ENCODE data around the gene SACS.
"Not testable (repeated sequence)": the region's sequence is repeated elsewhere in the genome, so short reads cannot be mapped to it uniquely, and the experiment has no call there.

The SACS gene

GRCh38 chr13:23339225-23339624 is 94.3 kb downstream of the SACS start:
- no peak overlapping the region for H3K27ac ChIP-seq (ENCODE audit: low read length)
- no peaks in the 10 kb centered on the region for H3K27me3 ChIP-seq (ENCODE audit: control insufficient read depth, insufficient read depth, low read length)
- no peak overlapping the region for H3K4me3 ChIP-seq (ENCODE audit: low read length)
- no CpG with 5 or more reads among the region's 1 CpG for WGBS (ENCODE audit: insufficient coverage, insufficient read length)
- peaks cover 3% of the 10 kb centered on the region; the same call in 1 of the 2 replicates for H3K36me3 ChIP-seq (ENCODE audit: control insufficient read depth, insufficient read depth, low read length)
- H3K9me3 ChIP-seq (ENCODE audit: control insufficient read depth, insufficient read depth, low read length), result no peaks in the 10 kb centered on the region; the same call in 1 of the 2 replicates
- no peaks in the 10 kb centered on the region for H3K4me1 ChIP-seq (ENCODE audit: control insufficient read depth, insufficient read depth, low read length)
- DNase-seq (ENCODE audit: low read depth, low spot score), result no peak

- no peak for DNase-seq (ENCODE audit: low read depth, low spot score)
- no peak overlapping the region for H3K4me3 ChIP-seq (ENCODE audit: low read length)
- H3K9me3 ChIP-seq (ENCODE audit: control insufficient read depth, insufficient read depth, low read length), result no peaks in the 10 kb centered on the region
- no peaks in the 10 kb centered on the region for H3K36me3 ChIP-seq (ENCODE audit: control insufficient read depth, insufficient read depth, low read length)
- no peaks in the 10 kb centered on the region for H3K4me1 ChIP-seq (ENCODE audit: control insufficient read depth, insufficient read depth, low read length)
- no peak overlapping the region for H3K27ac ChIP-seq (ENCODE audit: low read length)
- H3K27me3 ChIP-seq (ENCODE audit: control insufficient read depth, insufficient read depth, low read length), result no peaks in the 10 kb centered on the region
- no CpG with 5 or more reads among the region's 6 CpGs for WGBS (ENCODE audit: insufficient coverage, insufficient read length)
Measured at GRCh38 chr13:23330356-23330755, 103.1 kb downstream of the SACS start.

- no peak for DNase-seq (ENCODE audit: low read depth, low spot score)
- no peak overlapping the region for H3K27ac ChIP-seq (ENCODE audit: low read length)
- H3K4me1 ChIP-seq (ENCODE audit: control insufficient read depth, insufficient read depth, low read length), result peaks cover 1% of the 10 kb centered on the region; the same call in 1 of the 2 replicates
- no peak overlapping the region for H3K4me3 ChIP-seq (ENCODE audit: low read length)
- no CpG with 5 or more reads among the region's 2 CpGs for WGBS (ENCODE audit: insufficient coverage, insufficient read length)
- no peaks in the 10 kb centered on the region for H3K36me3 ChIP-seq (ENCODE audit: control insufficient read depth, insufficient read depth, low read length)
- no peaks in the 10 kb centered on the region for H3K9me3 ChIP-seq (ENCODE audit: control insufficient read depth, insufficient read depth, low read length)
- H3K27me3 ChIP-seq (ENCODE audit: control insufficient read depth, insufficient read depth, low read length), result no peaks in the 10 kb centered on the region
Measured at GRCh38 chr13:23325191-23325590, 108.3 kb downstream of the SACS start.

GRCh38 chr13:23323946-23324709 is 109.4 kb downstream of the SACS start:
- Histone ChIP-seq H3K27me3 (ENCODE audit: control insufficient read depth, insufficient read depth, low read length) (no peaks in the 10 kb centered on the region), H3K4me3 (ENCODE audit: low read length) (no peak overlapping the region), H3K27ac (ENCODE audit: low read length) (no peak overlapping the region), H3K9me3 (ENCODE audit: control insufficient read depth, insufficient read depth, low read length) (no peaks in the 10 kb centered on the region), H3K36me3 (ENCODE audit: control insufficient read depth, insufficient read depth, low read length) (no peaks in the 10 kb centered on the region), H3K4me1 (ENCODE audit: control insufficient read depth, insufficient read depth, low read length) (peaks cover 1% of the 10 kb centered on the region; the same call in 1 of the 2 replicates)
- no peak for DNase-seq (ENCODE audit: low read depth, low spot score)
- WGBS (ENCODE audit: insufficient coverage, insufficient read length), result no CpG with 5 or more reads among the region's 17 CpGs

GRCh38 chr13:23322353-23323336 is 110.9 kb downstream of the SACS start:
- Histone ChIP-seq H3K36me3 (ENCODE audit: control insufficient read depth, insufficient read depth, low read length) (no peaks in the 10 kb centered on the region), H3K4me3 (ENCODE audit: low read length) (no peak overlapping the region), H3K4me1 (ENCODE audit: control insufficient read depth, insufficient read depth, low read length) (peaks cover 1% of the 10 kb centered on the region; the same call in 1 of the 2 replicates), H3K9me3 (ENCODE audit: control insufficient read depth, insufficient read depth, low read length) (no peaks in the 10 kb centered on the region), H3K27ac (ENCODE audit: low read length) (no peak overlapping the region), H3K27me3 (ENCODE audit: control insufficient read depth, insufficient read depth, low read length) (no peaks in the 10 kb centered on the region)
- no peak for DNase-seq (ENCODE audit: low read depth, low spot score)
- no CpG with 5 or more reads among the region's 19 CpGs for WGBS (ENCODE audit: insufficient coverage, insufficient read length)

GRCh38 chr13:23321535-23322241 is 111.8 kb downstream of the SACS start:
- H3K36me3 ChIP-seq (ENCODE audit: control insufficient read depth, insufficient read depth, low read length), result no peaks in the 10 kb centered on the region
- H3K4me1 ChIP-seq (ENCODE audit: control insufficient read depth, insufficient read depth, low read length), result peaks cover 1% of the 10 kb centered on the region; the same call in 1 of the 2 replicates
- no peak overlapping the region for H3K4me3 ChIP-seq (ENCODE audit: low read length)
- no peaks in the 10 kb centered on the region for H3K9me3 ChIP-seq (ENCODE audit: control insufficient read depth, insufficient read depth, low read length)
- no peaks in the 10 kb centered on the region for H3K27me3 ChIP-seq (ENCODE audit: control insufficient read depth, insufficient read depth, low read length)
- H3K27ac ChIP-seq (ENCODE audit: low read length), result no peak overlapping the region
- DNase-seq (ENCODE audit: low read depth, low spot score), result no peak
- WGBS (ENCODE audit: insufficient coverage, insufficient read length), result no CpG with 5 or more reads among the region's 6 CpGs

- no peak for DNase-seq (ENCODE audit: low read depth, low spot score)
- Histone ChIP-seq H3K9me3 (ENCODE audit: control insufficient read depth, insufficient read depth, low read length) (no peaks in the 10 kb centered on the region), H3K4me1 (ENCODE audit: control insufficient read depth, insufficient read depth, low read length) (peaks cover 1% of the 10 kb centered on the region; the same call in 1 of the 2 replicates), H3K36me3 (ENCODE audit: control insufficient read depth, insufficient read depth, low read length) (no peaks in the 10 kb centered on the region), H3K27ac (ENCODE audit: low read length) (no peak overlapping the region), H3K27me3 (ENCODE audit: control insufficient read depth, insufficient read depth, low read length) (no peaks in the 10 kb centered on the region), H3K4me3 (ENCODE audit: low read length) (no peak overlapping the region)
- no CpG with 5 or more reads among the region's 4 CpGs for WGBS (ENCODE audit: insufficient coverage, insufficient read length)
Measured at GRCh38 chr13:23320926-23321534, 112.5 kb downstream of the SACS start.

GRCh38 chr13:23319883-23320224 is 113.6 kb downstream of the SACS start:
- no CpG with 5 or more reads among the region's 3 CpGs for WGBS (ENCODE audit: insufficient coverage, insufficient read length)
- H3K27me3 ChIP-seq (ENCODE audit: control insufficient read depth, insufficient read depth, low read length), result no peaks in the 10 kb centered on the region
- H3K4me1 ChIP-seq (ENCODE audit: control insufficient read depth, insufficient read depth, low read length), result peaks cover 1% of the 10 kb centered on the region; the same call in 1 of the 2 replicates
- no peak for DNase-seq (ENCODE audit: low read depth, low spot score)
- no peak overlapping the region for H3K27ac ChIP-seq (ENCODE audit: low read length)
- H3K36me3 ChIP-seq (ENCODE audit: control insufficient read depth, insufficient read depth, low read length), result no peaks in the 10 kb centered on the region
- H3K4me3 ChIP-seq (ENCODE audit: low read length), result no peak overlapping the region
- H3K9me3 ChIP-seq (ENCODE audit: control insufficient read depth, insufficient read depth, low read length), result no peaks in the 10 kb centered on the region

GRCh38 chr13:23314837-23315236 is 118.7 kb downstream of the SACS start:
- H3K4me3 ChIP-seq (ENCODE audit: low read length); H3K9me3 ChIP-seq (ENCODE audit: control insufficient read depth, insufficient read depth, low read length); H3K4me1 ChIP-seq (ENCODE audit: control insufficient read depth, insufficient read depth, low read length); H3K36me3 ChIP-seq (ENCODE audit: control insufficient read depth, insufficient read depth, low read length); DNase-seq (ENCODE audit: low read depth, low spot score); H3K27ac ChIP-seq (ENCODE audit: low read length); H3K27me3 ChIP-seq (ENCODE audit: control insufficient read depth, insufficient read depth, low read length): not testable (repeated sequence)
- no CpG with 5 or more reads among the region's 6 CpGs for WGBS (ENCODE audit: insufficient coverage, insufficient read length)

- WGBS (ENCODE audit: insufficient coverage, insufficient read length), result no CpG with 5 or more reads among the region's 1 CpG
- Histone ChIP-seq H3K36me3 (ENCODE audit: control insufficient read depth, insufficient read depth, low read length) (no peaks in the 10 kb centered on the region), H3K4me1 (ENCODE audit: control insufficient read depth, insufficient read depth, low read length) (no peaks in the 10 kb centered on the region), H3K27me3 (ENCODE audit: control insufficient read depth, insufficient read depth, low read length) (no peaks in the 10 kb centered on the region), H3K4me3 (ENCODE audit: low read length) (no peak overlapping the region), H3K27ac (ENCODE audit: low read length) (no peak overlapping the region), H3K9me3 (ENCODE audit: control insufficient read depth, insufficient read depth, low read length) (no peaks in the 10 kb centered on the region)
- DNase-seq (ENCODE audit: low read depth, low spot score), result no peak
Measured at GRCh38 chr13:23292586-23292985, 140.9 kb downstream of the SACS start.
